B cell (primary cell): ENCODE measurements around the gene PLEKHH2. TPM values are rescaled to one million over a fixed set of nuclear protein-coding genes. Genes with fewer than 3 reads are reported as not detected.

Experiments used
- ATAC-seq: fragments of 200-7000 bp; cut with Tn5 transposase; one replicate; pipeline ENCODE4 v1.10.0; 2021; ENCODE audit warnings: low read depth, mild to moderate bottlenecking, moderate number of reproducible peaks, moderate library complexity
- CTCF ChIA-PET: fragments of 350-600 bp; sonication (Branson Sonifier 250); formaldehyde crosslinking; loops from one replicate; lab custom pipeline; 2021; ENCODE audit warnings: antibody characterized with exemption, inconsistent platforms; lab: Charles Lee
- POLR2A ChIA-PET: fragments of 350-600 bp; sonication (Branson Sonifier 250); formaldehyde crosslinking; loops from one replicate; lab custom pipeline; 2021; ENCODE audit warnings: antibody characterized with exemption; lab: Charles Lee
- DNase-seq: peaks from one replicate; pipeline ENCODE4 v3.0.0; 2013
- H2AFZ ChIP-seq: 2 replicates; pipeline ENCODE4 v1.6.1; 2012; ENCODE audit warnings: mild to moderate bottlenecking, low read depth, low read length; ENCODE audit not compliant: insufficient read depth, poor library complexity, severe bottlenecking
- H3K27ac ChIP-seq, 2 donors: 1 replicate in 1 of 2; 2 replicates in 1 of 2; pipeline ENCODE4 v1.5.1; 2012 to 2013; ENCODE audit warnings: low read length in 2 of 2, mild to moderate bottlenecking in 2 of 2, moderate library complexity in 1 of 2
- H3K27me3 ChIP-seq, 4 experiments: fragments of 200-600 bp in 1 of 4; sonication (generic) in 1 of 4; replicated peaks in 1 of 4; 1 replicate in 2 of 4; 2 replicates in 2 of 4; pipeline versions ENCODE4 v1.6.1 to v1.7.0; 2013 to 2016; ENCODE audit warnings: low read length in 3 of 4, mild to moderate bottlenecking in 2 of 4, mixed read lengths in 1 of 4, moderate library complexity in 1 of 4; ENCODE audit not compliant: insufficient read depth in 4 of 4, control insufficient read depth in 3 of 4; ENCODE audit errors: control extremely low read depth in 1 of 4
- H3K36me3 ChIP-seq, 2 experiments: replicated peaks in 1 of 2; 1 replicate in 1 of 2; 2 replicates in 1 of 2; pipeline versions ENCODE4 v1.6.1 to v1.7.1; 2013; ENCODE audit warnings: low read length in 1 of 2; ENCODE audit not compliant: insufficient read depth in 2 of 2, control insufficient read depth in 1 of 2; ENCODE audit errors: control extremely low read depth in 1 of 2, extremely low read depth in 1 of 2
- H3K4me1 ChIP-seq, 2 donors: fragments of 200-600 bp in 1 of 2; sonication (generic) in 1 of 2; 1 replicate in 1 of 2; 2 replicates in 1 of 2; pipeline versions ENCODE4 v1.5.1 to v1.6.1; 2013 to 2017; ENCODE audit warnings: low read length in 2 of 2; ENCODE audit not compliant: control insufficient read depth in 2 of 2, insufficient read depth in 2 of 2
- H3K4me2 ChIP-seq: replicated peaks from 2 replicates; pipeline ENCODE3; 2012; ENCODE audit warnings: mild to moderate bottlenecking, low read depth, low read length; ENCODE audit not compliant: poor library complexity, severe bottlenecking
- H3K4me3 ChIP-seq, 5 experiments: fragments of 200-600 bp in 1 of 5; sonication (generic) in 1 of 5; 1 replicate in 3 of 5; 2 replicates in 2 of 5; pipeline versions ENCODE4 v1.5.1 to v1.7.0; 2011 to 2016; ENCODE audit warnings: low read length in 4 of 5, mild to moderate bottlenecking in 4 of 5, low read depth in 2 of 5, control low read depth in 1 of 5, moderate library complexity in 1 of 5; ENCODE audit not compliant: insufficient read depth in 1 of 5; ENCODE audit errors: control extremely low read depth in 1 of 5, extremely low read depth in 1 of 5
- H3K79me2 ChIP-seq: fragments of 200-600 bp; sonication (generic); one replicate; pipeline ENCODE4 v1.6.0; 2016; ENCODE audit warnings: low read length; ENCODE audit not compliant: control insufficient read depth, insufficient read depth
- H3K9ac ChIP-seq: fragments of 200-600 bp; sonication (generic); 2 replicates; pipeline ENCODE4 v1.6.1; 2017; ENCODE audit warnings: mild to moderate bottlenecking, low read length, moderate library complexity
- H3K9me3 ChIP-seq, 3 donors: one replicate each; pipeline versions ENCODE4 v1.6.1 to v1.7.1; 2013; ENCODE audit warnings: low read length in 2 of 3; ENCODE audit not compliant: control insufficient read depth in 2 of 3, insufficient read depth in 1 of 3; ENCODE audit errors: control extremely low read depth in 1 of 3
- H4K20me1 ChIP-seq: 2 replicates; pipeline ENCODE4 v1.6.0; 2012; ENCODE audit warnings: mild to moderate bottlenecking, low read length; ENCODE audit not compliant: insufficient read depth, control insufficient read depth, poor library complexity, severe bottlenecking
- H3K27ac Mint-ChIP-seq: one replicate; pipeline ENCODE4 v1.8.0; 2021; ENCODE audit warnings: mixed read lengths
- H3K27me3 Mint-ChIP-seq: one replicate; pipeline ENCODE4 v1.8.0; 2021; ENCODE audit warnings: mixed read lengths
- H3K4me1 Mint-ChIP-seq: one replicate; pipeline ENCODE4 v1.8.0; 2021; ENCODE audit warnings: mixed read lengths
- H3K4me3 Mint-ChIP-seq: one replicate; pipeline ENCODE4 v1.8.0; 2021; ENCODE audit warnings: mixed read lengths
- H3K9me3 Mint-ChIP-seq: one replicate; pipeline ENCODE4 v1.8.0; 2022; ENCODE audit warnings: mixed read lengths; ENCODE audit not compliant: insufficient read depth
- EZH2 ChIP-seq: IDR thresholded peaks from 2 replicates; pipeline ENCODE4 v1.6.1; 2012; ENCODE audit warnings: borderline replicate concordance, low read depth, mild to moderate bottlenecking, moderate library complexity, low read length; ENCODE audit not compliant: insufficient read depth, poor library complexity, severe bottlenecking
- WGBS: methylation state at CpG from one replicate; pipeline ENCODE4 v1.1.5; 2013; ENCODE audit warnings: missing lambda C conversion rate; ENCODE audit not compliant: insufficient coverage; 5-methylcytosine and 5-hydroxymethylcytosine counted together
- intact Hi-C: fragments of 100-400 bp; cut with micrococcal nuclease; formaldehyde crosslinking; loops from one replicate; pipeline ENCODE4 v1.10.0; 2022
- polyA minus RNA-seq: library from RNA; depleted of rRNA, polyadenylated mRNA; stranded (reverse); fragments of >200 nt; gene quantifications from 2 replicates; pipeline ENCODE4 v1.2.3, GENCODE V29; 2012
- polyA plus RNA-seq: library from polyadenylated mRNA; depleted of rRNA; stranded (reverse); fragments of >200 nt; gene quantifications from 2 replicates; pipeline ENCODE4 v1.2.3, GENCODE V29; 2012
- total RNA-seq, 2 donors: library from RNA; stranded (reverse); fragments of 120-200 nt in 1 of 2; gene quantifications; 1 replicate in 1 of 2; 2 replicates in 1 of 2; pipeline versions ENCODE4 v1.2.3 to v1.2.4, GENCODE V29; 2013 to 2022
- TF ChIP-seq, protein P1 (sequence below): fragments of 200-600 bp; IDR thresholded peaks from one replicate; pipeline ENCODE4 v1.8.0; 2022; ENCODE audit warnings: antibody characterized with exemption, mild to moderate bottlenecking

The PLEKHH2 gene
- total RNA-seq: 0.17 and 0.58 TPM in 2 replicates
- total RNA-seq (2013): 0.30 TPM
- 0.19 and 0.23 TPM in 2 replicates for polyA plus RNA-seq
- polyA minus RNA-seq: 0.14 and 0.69 TPM in 2 replicates

DNA sequence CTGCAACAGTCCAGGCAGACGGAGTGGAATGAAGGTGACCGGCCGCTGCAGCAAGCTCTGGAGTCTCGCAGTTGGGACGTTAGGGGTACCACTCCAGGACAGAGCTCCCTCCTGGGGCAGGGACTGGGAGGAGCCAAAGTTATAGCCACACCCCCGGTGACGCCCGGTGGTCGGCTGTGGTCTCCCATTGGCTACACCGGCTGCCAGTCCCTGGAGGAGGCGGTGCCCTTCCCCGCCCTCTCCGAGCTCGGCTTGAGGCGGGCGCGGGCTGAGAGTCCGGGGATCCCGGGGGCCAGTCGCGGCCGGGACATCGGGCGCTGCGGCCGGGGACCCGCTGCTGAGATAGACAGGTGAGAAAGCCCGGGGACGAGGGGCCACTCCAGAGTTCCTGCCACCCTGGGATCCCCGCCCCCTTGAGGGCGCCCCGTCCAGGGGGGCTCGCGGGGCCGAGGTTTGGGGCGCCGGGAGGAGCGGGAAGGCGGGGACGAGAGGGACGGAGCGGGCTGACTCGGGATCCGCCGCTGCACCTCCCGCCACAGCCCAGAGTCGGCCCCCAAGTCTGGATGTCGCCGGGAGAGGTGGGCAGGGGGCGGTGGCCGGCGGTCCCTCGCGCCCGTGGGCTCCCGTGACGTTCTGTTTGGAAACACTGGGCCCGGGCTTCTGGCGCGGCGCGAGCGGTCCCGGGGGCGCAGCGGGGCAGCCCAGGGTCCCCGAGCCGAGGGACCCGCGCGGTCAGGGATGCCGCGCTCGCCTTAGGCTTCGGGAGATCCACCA, at the start of gene PLEKHH2:
Gene PLEKHH2, plus strand, starts transcription at position 231 of the 774 bp plus-strand sequence. CDS start 7,414 bp downstream, outside the sequence.
- Histone ChIP-seq H3K27ac (no peak within 1 kb of the TSS), H3K27me3 (peaks cover 0 to 36% (median 23%) of the 10 kb centered on the region in 4 experiments), H3K4me3 (peak within 1 kb of the TSS; percentile 34 to 64 (median 61)), H3K9me3 (peaks cover 0 to 20% (median 4%) of the 10 kb centered on the region in 3 donors), H3K79me2 (no peaks in the 10 kb centered on the region), H3K4me2 (peak within 1 kb of the TSS; percentile 99), H3K36me3 (no peaks in the 10 kb centered on the region), H3K4me1 (peaks cover 15 to 16% of the 10 kb centered on the region in 2 donors), H4K20me1 (no peaks in the 10 kb centered on the region), H2AFZ (peak within 1 kb of the TSS; percentile 82), H3K9ac (peak within 1 kb of the TSS; percentile 75)
- no peak for TF ChIP-seq EZH2
- TF ChIP-seq, protein P1, sequence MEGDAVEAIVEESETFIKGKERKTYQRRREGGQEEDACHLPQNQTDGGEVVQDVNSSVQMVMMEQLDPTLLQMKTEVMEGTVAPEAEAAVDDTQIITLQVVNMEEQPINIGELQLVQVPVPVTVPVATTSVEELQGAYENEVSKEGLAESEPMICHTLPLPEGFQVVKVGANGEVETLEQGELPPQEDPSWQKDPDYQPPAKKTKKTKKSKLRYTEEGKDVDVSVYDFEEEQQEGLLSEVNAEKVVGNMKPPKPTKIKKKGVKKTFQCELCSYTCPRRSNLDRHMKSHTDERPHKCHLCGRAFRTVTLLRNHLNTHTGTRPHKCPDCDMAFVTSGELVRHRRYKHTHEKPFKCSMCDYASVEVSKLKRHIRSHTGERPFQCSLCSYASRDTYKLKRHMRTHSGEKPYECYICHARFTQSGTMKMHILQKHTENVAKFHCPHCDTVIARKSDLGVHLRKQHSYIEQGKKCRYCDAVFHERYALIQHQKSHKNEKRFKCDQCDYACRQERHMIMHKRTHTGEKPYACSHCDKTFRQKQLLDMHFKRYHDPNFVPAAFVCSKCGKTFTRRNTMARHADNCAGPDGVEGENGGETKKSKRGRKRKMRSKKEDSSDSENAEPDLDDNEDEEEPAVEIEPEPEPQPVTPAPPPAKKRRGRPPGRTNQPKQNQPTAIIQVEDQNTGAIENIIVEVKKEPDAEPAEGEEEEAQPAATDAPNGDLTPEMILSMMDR: no peak
- peaks cover 15% of the 10 kb centered on the region for H3K4me1 Mint-ChIP-seq
- DNase-seq (peak; percentile 84), ATAC-seq (peak; percentile 100)
- H3K4me3 Mint-ChIP-seq: peak within 1 kb of the TSS; percentile 85
- H3K9me3 Mint-ChIP-seq: peaks cover 4% of the 10 kb centered on the region
- 1% methylated on average over 75 of the region's 75 CpGs for WGBS
- ChIA-PET CTCF (interaction anchor here (0.7 to 1.0 kb wide), 3 partner anchors 9 to 161 kb away, joined by 4 read pairs; no protein-coding TSS in a partner anchor), POLR2A (no interaction called here)
- intact Hi-C loops: no loop called here
- no peak within 1 kb of the TSS for H3K27ac Mint-ChIP-seq
- peaks cover 56% of the 10 kb centered on the region for H3K27me3 Mint-ChIP-seq

DNA sequence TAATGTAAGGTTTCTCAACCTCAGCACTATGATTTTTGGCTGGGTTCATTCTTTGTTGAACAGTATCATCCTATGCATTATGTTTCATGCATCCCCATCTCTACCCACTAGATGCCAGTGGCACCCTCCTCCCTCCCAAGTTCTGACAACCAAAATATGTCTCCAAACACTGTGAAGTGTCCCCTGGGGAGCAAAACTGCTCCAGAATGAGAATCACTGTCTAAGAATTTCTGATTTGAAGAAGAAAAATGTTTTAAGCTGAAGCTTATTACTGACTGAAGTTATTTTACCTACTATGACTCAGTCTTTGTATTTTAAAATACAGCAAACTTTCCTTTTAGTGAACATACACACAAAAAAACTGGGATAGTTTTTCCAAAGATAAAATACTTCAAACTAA, 44.6 kb upstream of the PLEKHH2 start:
- Histone ChIP-seq H2AFZ (no peak overlapping the region), H3K79me2 (peaks cover 19% of the 10 kb centered on the region), H4K20me1 (no peaks in the 10 kb centered on the region), H3K27ac (no peak overlapping the region), H3K27me3 (no peaks in the 10 kb centered on the region), H3K9ac (no peak overlapping the region), H3K4me3 (no peak overlapping the region), H3K36me3 (peaks cover 2 to 18% of the 10 kb centered on the region in 2 experiments), H3K4me2 (no peak overlapping the region), H3K9me3 (peaks cover 0 to 4% (median 0%) of the 10 kb centered on the region in 3 donors), H3K4me1 (peaks cover 12 to 21% of the 10 kb centered on the region in 2 donors)
- ATAC-seq: no peak
- Mint-ChIP-seq H3K4me1 (peaks cover 24% of the 10 kb centered on the region), H3K9me3 (no peaks in the 10 kb centered on the region), H3K4me3 (no peak overlapping the region), H3K27me3 (no peaks in the 10 kb centered on the region), H3K27ac (no peak overlapping the region)
- DNase-seq: no peak
- ChIA-PET POLR2A (no interaction called here), CTCF (interaction anchor here (0.6 kb wide), 1 partner anchor 24 kb away, joined by 3 read pairs; no protein-coding TSS in a partner anchor)
- TF ChIP-seq, protein P1: no peak
- TF ChIP-seq EZH2: no peak
- intact Hi-C loops: no loop called here
